ENCODE data around the gene SNPH.

GRCh38 chr20:1328680-1329330, 62.7 kb downstream of the SNPH start, which contains the start of gene SDCBP2:
- no peak for TF ChIP-seq CTCF (conservative IDR thresholded peaks at IDR 0.05; ENCODE audit: low read depth, low read length)
- TF ChIP-seq POLR2A (IDR thresholded peaks at IDR 0.05; ENCODE audit: low read depth, low read length), result no peak
- TF ChIP-seq CHD1 (IDR thresholded peaks at IDR 0.05; ENCODE audit: low read depth, low read length), result no peak

All from IMR-90 (cell line).